Measurements from ENCODE around the gene CKAP4. TPM values are rescaled to one million over a fixed set of nuclear protein-coding genes. Genes with fewer than 3 reads are reported as not detected.

CKAP4 gene
- total and polyA plus RNA-seq, 2 of the 13 experiments (the other 11 are each of a cell fraction or from before 2014, with no cell fraction given) = 39.2 to 70.2 TPM

DNA sequence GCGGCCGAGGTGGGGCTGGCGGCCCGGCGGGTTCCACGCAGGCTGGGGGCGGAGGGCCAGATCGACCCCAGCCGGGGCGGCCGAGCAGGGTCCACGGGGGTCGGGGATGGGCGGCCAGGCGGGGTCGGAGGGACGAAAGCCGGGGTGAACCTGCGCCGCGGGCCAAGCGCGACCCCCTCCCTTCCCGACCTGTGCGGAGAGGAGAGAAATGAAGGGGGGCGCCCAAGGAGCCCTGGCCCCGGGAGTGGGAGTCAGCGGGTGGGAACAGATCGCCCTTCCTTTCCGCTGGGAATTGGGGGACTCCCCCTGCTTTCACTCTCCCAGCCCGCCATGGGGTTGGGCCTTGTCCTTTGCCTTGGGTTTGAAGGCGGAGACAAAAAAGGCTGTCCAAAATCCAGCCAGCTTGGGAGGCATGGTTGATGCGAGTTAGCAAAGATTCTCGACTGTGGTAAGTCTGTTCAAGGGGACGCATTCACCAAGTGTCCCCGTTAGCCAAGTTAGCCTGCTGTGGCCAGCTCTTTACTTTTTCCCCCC, 559 bp upstream of the CKAP4 start (continued):
- TF ChIP-seq, protein P1, sequence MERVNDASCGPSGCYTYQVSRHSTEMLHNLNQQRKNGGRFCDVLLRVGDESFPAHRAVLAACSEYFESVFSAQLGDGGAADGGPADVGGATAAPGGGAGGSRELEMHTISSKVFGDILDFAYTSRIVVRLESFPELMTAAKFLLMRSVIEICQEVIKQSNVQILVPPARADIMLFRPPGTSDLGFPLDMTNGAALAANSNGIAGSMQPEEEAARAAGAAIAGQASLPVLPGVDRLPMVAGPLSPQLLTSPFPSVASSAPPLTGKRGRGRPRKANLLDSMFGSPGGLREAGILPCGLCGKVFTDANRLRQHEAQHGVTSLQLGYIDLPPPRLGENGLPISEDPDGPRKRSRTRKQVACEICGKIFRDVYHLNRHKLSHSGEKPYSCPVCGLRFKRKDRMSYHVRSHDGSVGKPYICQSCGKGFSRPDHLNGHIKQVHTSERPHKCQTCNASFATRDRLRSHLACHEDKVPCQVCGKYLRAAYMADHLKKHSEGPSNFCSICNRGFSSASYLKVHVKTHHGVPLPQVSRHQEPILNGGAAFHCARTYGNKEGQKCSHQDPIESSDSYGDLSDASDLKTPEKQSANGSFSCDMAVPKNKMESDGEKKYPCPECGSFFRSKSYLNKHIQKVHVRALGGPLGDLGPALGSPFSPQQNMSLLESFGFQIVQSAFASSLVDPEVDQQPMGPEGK (CRISPR knock-in tag; IDR thresholded peaks at IDR 0.05) = peak; percentile 14; the same call in 1 of the 2 replicates
- TF ChIP-seq ZNF850 (CRISPR knock-in tag; conservative IDR thresholded peaks at IDR 0.05) = no peak
- TF ChIP-seq SMAD9 (CRISPR knock-in tag; IDR thresholded peaks at IDR 0.05) = no peak
- TF ChIP-seq TRIM24 (CRISPR knock-in tag; IDR thresholded peaks at IDR 0.05) = no peak
- TF ChIP-seq, protein P2, sequence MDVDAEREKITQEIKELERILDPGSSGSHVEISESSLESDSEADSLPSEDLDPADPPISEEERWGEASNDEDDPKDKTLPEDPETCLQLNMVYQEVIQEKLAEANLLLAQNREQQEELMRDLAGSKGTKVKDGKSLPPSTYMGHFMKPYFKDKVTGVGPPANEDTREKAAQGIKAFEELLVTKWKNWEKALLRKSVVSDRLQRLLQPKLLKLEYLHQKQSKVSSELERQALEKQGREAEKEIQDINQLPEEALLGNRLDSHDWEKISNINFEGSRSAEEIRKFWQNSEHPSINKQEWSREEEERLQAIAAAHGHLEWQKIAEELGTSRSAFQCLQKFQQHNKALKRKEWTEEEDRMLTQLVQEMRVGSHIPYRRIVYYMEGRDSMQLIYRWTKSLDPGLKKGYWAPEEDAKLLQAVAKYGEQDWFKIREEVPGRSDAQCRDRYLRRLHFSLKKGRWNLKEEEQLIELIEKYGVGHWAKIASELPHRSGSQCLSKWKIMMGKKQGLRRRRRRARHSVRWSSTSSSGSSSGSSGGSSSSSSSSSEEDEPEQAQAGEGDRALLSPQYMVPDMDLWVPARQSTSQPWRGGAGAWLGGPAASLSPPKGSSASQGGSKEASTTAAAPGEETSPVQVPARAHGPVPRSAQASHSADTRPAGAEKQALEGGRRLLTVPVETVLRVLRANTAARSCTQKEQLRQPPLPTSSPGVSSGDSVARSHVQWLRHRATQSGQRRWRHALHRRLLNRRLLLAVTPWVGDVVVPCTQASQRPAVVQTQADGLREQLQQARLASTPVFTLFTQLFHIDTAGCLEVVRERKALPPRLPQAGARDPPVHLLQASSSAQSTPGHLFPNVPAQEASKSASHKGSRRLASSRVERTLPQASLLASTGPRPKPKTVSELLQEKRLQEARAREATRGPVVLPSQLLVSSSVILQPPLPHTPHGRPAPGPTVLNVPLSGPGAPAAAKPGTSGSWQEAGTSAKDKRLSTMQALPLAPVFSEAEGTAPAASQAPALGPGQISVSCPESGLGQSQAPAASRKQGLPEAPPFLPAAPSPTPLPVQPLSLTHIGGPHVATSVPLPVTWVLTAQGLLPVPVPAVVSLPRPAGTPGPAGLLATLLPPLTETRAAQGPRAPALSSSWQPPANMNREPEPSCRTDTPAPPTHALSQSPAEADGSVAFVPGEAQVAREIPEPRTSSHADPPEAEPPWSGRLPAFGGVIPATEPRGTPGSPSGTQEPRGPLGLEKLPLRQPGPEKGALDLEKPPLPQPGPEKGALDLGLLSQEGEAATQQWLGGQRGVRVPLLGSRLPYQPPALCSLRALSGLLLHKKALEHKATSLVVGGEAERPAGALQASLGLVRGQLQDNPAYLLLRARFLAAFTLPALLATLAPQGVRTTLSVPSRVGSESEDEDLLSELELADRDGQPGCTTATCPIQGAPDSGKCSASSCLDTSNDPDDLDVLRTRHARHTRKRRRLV (CRISPR knock-in tag; IDR thresholded peaks at IDR 0.05) = no peak
- no peak for TF ChIP-seq RELA (CRISPR knock-in tag; IDR thresholded peaks at IDR 0.05)
- TF ChIP-seq, protein P3, sequence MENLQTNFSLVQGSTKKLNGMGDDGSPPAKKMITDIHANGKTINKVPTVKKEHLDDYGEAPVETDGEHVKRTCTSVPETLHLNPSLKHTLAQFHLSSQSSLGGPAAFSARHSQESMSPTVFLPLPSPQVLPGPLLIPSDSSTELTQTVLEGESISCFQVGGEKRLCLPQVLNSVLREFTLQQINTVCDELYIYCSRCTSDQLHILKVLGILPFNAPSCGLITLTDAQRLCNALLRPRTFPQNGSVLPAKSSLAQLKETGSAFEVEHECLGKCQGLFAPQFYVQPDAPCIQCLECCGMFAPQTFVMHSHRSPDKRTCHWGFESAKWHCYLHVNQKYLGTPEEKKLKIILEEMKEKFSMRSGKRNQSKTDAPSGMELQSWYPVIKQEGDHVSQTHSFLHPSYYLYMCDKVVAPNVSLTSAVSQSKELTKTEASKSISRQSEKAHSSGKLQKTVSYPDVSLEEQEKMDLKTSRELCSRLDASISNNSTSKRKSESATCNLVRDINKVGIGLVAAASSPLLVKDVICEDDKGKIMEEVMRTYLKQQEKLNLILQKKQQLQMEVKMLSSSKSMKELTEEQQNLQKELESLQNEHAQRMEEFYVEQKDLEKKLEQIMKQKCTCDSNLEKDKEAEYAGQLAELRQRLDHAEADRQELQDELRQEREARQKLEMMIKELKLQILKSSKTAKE (CRISPR knock-in tag; IDR thresholded peaks at IDR 0.05; ENCODE audit: borderline replicate concordance) = no peak
- TF ChIP-seq REL (CRISPR knock-in tag; conservative IDR thresholded peaks at IDR 0.05) = no peak
- TF ChIP-seq PRPF4 (IDR thresholded peaks at IDR 0.05; ENCODE audit: low read depth, low read length, poor library complexity, severe bottlenecking) = no peak
- no peak for TF ChIP-seq NFRKB (IDR thresholded peaks at IDR 0.05)
- TF ChIP-seq ZFP82 (CRISPR knock-in tag; IDR thresholded peaks at IDR 0.05; ENCODE audit: borderline replicate concordance) = no peak
- TF ChIP-seq, protein P4, sequence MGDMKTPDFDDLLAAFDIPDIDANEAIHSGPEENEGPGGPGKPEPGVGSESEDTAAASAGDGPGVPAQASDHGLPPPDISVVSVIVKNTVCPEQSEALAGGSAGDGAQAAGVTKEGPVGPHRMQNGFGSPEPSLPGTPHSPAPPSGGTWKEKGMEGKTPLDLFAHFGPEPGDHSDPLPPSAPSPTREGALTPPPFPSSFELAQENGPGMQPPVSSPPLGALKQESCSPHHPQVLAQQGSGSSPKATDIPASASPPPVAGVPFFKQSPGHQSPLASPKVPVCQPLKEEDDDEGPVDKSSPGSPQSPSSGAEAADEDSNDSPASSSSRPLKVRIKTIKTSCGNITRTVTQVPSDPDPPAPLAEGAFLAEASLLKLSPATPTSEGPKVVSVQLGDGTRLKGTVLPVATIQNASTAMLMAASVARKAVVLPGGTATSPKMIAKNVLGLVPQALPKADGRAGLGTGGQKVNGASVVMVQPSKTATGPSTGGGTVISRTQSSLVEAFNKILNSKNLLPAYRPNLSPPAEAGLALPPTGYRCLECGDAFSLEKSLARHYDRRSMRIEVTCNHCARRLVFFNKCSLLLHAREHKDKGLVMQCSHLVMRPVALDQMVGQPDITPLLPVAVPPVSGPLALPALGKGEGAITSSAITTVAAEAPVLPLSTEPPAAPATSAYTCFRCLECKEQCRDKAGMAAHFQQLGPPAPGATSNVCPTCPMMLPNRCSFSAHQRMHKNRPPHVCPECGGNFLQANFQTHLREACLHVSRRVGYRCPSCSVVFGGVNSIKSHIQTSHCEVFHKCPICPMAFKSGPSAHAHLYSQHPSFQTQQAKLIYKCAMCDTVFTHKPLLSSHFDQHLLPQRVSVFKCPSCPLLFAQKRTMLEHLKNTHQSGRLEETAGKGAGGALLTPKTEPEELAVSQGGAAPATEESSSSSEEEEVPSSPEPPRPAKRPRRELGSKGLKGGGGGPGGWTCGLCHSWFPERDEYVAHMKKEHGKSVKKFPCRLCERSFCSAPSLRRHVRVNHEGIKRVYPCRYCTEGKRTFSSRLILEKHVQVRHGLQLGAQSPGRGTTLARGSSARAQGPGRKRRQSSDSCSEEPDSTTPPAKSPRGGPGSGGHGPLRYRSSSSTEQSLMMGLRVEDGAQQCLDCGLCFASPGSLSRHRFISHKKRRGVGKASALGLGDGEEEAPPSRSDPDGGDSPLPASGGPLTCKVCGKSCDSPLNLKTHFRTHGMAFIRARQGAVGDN (CRISPR knock-in tag; IDR thresholded peaks at IDR 0.05) = peak; percentile 63
- TF ChIP-seq, protein P5, sequence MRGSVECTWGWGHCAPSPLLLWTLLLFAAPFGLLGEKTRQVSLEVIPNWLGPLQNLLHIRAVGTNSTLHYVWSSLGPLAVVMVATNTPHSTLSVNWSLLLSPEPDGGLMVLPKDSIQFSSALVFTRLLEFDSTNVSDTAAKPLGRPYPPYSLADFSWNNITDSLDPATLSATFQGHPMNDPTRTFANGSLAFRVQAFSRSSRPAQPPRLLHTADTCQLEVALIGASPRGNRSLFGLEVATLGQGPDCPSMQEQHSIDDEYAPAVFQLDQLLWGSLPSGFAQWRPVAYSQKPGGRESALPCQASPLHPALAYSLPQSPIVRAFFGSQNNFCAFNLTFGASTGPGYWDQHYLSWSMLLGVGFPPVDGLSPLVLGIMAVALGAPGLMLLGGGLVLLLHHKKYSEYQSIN (CRISPR knock-in tag; IDR thresholded peaks at IDR 0.05; ENCODE audit: borderline replicate concordance) = no peak
- no peak for TF ChIP-seq ZNF10 (CRISPR knock-in tag; IDR thresholded peaks at IDR 0.05; ENCODE audit: borderline replicate concordance, low read depth)
- no peak for TF ChIP-seq JUND (CRISPR knock-in tag; IDR thresholded peaks at IDR 0.05)

All from HepG2 (cell line).